ENCODE results near the gene DAPL1.

GRCh38 chr2:158779621-158780020 lies 15.5 kb upstream of the DAPL1 start:
- no peak for TF ChIP-seq POLR2AphosphoS5 (IDR thresholded peaks at IDR 0.05; ENCODE audit: insufficient read depth in 1 of 2, low read depth in 1 of 2)
- TF ChIP-seq, protein P1, sequence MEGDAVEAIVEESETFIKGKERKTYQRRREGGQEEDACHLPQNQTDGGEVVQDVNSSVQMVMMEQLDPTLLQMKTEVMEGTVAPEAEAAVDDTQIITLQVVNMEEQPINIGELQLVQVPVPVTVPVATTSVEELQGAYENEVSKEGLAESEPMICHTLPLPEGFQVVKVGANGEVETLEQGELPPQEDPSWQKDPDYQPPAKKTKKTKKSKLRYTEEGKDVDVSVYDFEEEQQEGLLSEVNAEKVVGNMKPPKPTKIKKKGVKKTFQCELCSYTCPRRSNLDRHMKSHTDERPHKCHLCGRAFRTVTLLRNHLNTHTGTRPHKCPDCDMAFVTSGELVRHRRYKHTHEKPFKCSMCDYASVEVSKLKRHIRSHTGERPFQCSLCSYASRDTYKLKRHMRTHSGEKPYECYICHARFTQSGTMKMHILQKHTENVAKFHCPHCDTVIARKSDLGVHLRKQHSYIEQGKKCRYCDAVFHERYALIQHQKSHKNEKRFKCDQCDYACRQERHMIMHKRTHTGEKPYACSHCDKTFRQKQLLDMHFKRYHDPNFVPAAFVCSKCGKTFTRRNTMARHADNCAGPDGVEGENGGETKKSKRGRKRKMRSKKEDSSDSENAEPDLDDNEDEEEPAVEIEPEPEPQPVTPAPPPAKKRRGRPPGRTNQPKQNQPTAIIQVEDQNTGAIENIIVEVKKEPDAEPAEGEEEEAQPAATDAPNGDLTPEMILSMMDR (IDR thresholded peaks at IDR 0.05) = no peak
